NCI-H345 treated with DMSO at 0.1 percent for 48 hours (cell line): ENCODE data around the gene OXT.
"Not testable (repeated sequence)": the region's sequence is repeated elsewhere in the genome, so short reads cannot be mapped to it uniquely, and the experiment has no call there.

Experiments
- DNase-seq: peaks from one replicate; lab custom pipeline; 2025; ENCODE audit not compliant: unreplicated experiment; lab: John Stamatoyannopoulos, UW

OXT gene

DNA sequence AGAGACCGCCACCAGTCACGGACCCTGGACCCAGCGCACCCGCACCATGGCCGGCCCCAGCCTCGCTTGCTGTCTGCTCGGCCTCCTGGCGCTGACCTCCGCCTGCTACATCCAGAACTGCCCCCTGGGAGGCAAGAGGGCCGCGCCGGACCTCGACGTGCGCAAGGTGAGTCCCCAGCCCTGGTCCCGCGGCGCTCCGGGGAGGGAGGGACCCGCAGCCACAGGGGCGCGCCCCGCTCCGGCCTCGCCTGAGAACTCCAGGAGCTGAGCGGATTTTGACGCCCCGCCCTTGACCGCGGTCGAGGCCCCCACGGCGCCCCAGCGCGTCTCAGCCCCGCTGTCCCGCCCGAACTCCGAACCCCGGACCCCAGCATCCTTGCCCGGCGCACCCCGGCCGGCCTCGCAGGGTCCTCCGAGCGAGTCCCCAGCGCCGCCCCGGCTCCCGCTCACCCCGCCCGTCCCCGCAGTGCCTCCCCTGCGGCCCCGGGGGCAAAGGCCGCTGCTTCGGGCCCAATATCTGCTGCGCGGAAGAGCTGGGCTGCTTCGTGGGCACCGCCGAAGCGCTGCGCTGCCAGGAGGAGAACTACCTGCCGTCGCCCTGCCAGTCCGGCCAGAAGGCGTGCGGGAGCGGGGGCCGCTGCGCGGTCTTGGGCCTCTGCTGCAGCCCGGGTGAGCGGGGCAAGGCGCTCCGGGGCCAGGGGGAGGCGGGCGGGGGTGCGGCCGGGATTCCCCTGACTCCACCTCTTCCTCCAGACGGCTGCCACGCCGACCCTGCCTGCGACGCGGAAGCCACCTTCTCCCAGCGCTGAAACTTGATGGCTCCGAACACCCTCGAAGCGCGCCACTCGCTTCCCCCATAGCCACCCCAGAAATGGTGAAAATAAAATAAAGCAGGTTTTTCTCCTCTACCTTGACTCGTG lies at the start of gene OXT:
TSS of gene OXT (plus strand) at position 11 of the 920 bp plus-strand sequence. CDS start at position 47, 36 bp downstream.
- DNase-seq: no peak

DNA sequence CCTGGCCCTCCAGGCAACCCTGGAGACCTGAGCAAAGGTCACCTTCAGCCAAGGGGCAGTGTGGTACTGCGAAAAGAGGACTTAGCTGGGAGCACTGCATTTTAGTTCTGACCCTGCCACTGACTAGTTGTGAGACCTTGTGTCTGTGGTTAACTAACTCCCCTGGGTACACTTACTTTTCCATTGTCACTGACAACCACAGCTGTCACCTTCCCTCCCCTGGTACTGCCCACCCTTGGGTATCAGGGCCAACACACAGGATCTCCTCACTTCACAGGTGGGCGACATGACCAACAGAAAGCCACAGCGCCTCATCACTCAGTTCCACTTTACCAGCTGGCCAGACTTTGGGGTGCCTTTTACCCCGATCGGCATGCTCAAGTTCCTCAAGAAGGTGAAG lies 49.6 kb upstream of the OXT start:
- no peak for DNase-seq

DNA sequence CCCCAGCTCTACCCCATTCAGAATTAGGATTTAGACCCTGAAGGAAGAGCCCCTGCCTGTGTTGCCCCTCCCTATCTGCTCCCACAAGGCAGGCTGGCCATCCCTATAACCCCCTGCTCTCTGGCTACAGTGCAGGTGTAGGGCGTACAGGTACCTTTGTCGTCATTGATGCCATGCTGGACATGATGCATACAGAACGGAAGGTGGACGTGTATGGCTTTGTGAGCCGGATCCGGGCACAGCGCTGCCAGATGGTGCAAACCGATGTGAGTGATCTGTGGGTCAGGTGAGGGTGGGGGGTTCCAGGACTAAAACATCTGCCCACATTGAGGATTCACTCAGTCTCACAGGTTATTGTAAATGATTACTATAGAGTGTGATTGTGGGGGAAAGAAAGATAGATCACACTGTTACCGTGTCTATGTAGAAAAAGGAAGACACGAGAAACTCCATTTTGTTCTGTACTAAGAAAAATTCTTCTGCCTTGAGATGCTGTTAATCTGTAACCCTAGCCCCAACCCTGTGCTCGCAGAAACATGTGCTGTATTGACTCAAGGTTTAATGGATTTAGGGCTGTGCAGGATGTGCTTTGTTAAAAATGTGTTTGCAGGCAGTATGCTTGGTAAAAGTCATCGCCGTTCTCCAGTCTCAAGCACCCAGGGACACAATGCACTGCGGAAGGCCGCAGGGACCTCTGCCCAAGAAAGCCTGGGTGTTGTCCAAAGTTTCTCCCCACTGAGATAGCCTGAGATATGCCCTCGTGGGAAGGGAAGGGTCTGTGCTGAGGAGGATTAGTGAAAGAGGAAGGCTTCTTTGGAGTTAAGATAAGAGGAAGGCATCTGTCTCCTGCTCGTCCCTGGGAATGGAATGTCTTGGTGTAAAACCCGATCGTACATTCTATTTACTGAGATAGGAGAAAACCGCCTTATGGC lies 48.6 kb upstream of the OXT start:
- DNase-seq: not testable (repeated sequence)

DNA sequence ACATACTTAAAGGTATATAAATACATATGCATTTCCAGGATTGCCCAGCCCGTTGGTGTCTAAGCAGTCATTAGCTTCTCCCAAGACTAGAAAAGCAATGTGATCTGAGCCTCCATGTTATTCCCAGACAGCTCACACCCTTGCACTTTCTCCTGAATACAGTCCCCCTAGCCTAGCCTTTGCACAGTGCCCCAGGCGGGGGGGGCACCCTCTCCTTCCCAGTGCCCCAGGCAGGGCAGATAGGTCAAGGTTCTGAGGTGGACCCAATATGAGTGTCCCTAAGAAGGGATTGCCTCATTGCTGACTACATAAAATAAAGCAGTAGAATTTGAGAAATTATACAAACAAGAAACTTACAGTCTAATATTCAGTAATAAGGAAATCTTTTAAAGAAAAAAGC lies 43.4 kb upstream of the OXT start:
- no peak for DNase-seq

DNA sequence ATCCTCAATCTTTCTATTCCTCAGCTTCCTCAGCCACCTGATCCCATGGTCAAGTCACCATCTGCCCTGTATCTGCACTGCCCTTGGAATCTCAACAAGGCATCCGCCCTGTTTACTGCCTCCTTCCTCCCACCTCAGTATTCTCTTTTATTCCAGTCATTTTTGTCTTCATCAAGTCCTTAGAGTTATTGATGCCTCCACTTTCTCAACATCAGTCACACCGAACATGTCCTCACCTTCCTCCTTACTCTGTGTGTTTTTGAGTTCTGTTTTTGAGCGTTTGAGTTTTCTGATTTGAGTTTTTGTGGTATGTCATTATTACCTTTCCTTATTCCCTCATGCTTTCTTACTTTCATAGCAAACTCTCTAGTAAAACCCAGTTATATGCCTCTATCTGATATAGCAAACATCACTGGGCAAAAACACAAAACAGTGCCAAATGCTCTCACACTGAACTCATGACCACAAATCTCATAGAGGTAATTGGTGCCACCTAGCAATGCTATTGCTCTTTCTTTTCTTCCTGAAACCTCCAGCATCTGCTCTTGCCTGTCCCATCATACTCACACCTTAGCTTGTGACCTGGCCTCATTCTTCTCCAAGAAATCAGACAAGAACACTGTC lies 39.8 kb upstream of the OXT start:
- DNase-seq: no peak

DNA sequence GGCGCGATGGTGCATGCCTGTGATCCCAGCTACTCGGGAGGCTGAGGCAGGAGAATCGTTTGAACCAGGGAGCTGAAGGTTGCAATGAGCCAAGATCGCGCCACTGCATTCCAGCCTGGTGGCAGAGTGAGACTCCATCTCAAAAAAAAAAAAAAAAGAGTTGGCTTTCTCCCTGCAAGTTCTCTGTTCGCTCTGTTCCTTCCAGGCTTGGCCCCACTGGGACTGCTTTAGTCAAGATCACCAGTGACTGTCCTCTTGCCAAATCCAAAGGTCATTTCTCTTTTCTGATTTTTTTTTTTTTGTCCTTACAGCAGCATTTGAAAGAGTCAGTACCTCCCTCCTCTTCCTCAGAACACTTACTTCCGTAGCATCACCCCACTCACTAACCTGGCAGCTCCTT lies 38.8 kb upstream of the OXT start:
- DNase-seq: no peak

DNA sequence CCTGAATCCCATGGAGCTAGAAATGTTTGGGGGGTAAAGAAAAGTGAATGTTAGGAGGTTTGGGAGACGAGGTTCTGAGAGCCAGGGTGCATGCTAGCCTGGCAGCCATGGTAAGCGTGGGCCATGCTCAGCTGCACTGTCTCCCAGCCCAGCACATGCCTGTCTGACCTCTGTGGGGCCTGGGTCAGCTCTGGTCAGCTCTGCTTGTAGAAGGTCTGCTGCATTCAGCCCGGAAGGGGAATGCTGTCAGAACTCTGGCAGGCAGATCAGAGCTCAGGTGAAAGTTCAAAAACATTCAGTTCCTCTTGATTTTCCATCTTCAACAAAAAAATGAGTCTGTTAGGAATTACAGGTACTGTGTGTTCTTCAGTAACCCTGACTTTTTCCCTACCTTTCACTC lies 33.8 kb upstream of the OXT start:
- no peak for DNase-seq

DNA sequence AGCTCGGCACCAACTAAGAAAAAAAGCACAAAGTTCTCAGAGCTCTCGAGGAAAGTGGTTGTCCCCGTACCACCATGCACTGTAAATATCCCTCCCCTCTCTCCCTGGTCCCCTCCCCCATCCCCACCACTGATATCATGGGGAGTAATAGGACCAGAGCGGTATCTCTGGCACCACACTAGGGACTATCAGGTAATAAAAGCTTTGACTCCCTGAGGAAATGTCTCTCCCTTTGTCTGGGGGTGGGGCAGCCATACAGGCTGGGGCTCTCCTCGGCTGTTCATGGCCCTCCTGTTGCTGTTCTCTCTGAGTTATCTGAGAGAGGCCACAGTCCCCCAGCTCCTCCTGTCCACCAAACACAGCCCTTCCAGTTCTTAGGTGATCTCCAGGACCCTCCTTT lies 33.0 kb upstream of the OXT start:
- DNase-seq: no peak

DNA sequence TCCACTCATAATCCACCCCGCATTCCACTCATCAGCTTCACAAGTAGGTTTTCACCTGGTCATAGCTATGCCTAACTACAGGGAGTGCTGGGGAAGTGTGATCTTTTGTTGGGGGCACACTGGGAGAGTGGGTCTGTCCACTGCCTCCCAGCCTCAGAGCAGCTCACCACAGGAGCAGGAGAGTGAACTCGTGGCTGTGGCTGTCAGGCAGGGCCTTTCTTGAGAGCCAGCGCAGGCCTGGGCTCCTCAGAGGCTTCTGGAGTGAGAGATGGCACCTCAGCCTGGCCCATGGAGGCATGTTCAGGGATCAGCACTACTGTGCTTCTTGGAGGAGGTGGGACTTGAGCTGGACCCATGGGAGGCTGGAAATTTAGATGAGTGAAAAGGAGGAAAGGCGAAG lies 32.0 kb upstream of the OXT start:
- no peak for DNase-seq

DNA sequence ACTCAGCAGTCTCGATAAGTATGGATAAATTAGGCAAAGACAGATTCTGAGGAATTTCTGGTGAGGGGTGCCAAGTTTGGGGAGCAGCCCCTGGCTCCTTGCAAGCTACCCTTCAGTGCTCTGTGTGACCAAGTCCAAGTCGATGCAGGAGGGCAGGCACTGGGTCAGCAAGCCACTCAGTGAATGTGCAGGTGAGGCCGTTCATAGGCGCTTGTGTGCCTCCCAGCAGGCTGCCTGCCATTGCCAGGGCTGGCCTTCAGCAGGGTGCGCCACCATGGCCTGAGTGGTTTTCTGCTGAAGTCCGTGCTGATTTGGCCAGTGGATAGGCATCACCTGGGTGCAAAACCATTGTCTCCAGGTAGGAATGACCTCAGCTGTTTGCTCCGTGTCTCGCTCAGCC lies 31.3 kb upstream of the OXT start:
- no peak for DNase-seq

DNA sequence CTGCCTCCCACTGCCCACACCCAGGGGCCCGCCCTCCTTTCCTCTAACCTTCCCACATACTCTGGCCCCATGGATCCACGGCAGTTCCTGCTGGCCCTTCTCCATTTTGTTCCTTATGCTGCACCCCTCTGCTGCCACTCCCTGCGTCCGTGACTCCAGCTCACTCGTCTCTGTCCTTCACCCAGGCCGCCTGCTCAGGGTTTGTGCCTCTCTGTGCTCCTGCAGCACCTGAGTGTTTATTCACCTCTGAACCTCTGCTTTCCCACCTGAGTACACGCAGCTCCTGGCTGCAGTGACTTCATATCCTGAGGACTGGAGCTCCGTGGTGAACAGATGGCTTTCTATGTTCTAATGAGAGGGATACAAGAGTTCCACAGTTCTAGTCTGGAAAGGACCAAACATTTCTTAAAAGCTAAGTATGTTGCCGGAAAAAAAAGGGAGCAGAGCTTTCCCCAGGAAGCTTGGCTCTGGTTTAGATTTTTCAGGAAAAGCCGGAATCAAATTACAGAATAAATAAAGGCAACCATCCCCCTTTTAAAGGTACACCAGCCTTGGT lies 29.5 kb upstream of the OXT start:
- DNase-seq: peak; percentile 40

DNA sequence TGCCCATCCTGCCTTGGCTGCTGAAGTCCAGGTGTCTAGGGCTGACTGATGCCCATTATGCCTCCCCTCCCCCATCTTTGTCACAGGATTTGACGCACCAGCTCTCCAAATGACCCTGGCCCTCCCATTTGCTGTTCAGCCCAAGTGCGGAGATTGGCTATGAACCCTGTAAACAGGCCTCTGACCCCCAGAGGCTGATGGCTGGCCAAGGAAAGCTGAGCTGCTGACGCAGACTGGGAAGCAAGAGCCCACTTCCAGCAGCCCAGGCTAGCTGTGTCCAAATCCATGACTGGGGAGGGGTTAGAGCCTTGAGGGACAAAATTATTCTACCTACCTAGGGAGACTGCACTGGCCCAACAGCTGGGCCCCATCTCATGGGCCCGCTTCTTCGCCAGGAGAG lies 28.8 kb upstream of the OXT start:
- DNase-seq: no peak

DNA sequence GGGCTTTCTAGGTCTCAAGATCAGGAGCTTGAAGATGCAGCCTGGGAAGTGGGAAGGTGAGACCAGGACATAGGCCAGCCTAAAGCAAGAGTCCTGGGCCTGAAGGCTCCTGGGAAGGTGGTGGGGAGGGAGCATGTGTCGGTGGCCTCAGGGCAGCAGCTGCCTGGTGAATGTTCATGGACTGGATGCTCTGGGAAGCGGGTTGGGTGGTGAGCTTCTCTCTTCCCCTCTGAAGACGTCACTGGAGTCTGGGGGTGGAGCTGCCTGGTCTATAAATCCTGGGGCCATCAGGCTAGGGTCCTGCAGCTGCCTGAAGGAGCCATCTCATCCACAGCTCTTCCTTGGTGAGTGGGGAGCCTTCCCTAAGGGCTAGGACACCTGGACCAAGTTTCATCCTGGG lies 28.1 kb upstream of the OXT start, which contains the start of gene GNRH2:
TSS of gene GNRH2 (plus strand) at position 301 of the 400 bp plus-strand sequence. CDS start 793 bp downstream, outside the sequence.
- no peak for DNase-seq

DNA sequence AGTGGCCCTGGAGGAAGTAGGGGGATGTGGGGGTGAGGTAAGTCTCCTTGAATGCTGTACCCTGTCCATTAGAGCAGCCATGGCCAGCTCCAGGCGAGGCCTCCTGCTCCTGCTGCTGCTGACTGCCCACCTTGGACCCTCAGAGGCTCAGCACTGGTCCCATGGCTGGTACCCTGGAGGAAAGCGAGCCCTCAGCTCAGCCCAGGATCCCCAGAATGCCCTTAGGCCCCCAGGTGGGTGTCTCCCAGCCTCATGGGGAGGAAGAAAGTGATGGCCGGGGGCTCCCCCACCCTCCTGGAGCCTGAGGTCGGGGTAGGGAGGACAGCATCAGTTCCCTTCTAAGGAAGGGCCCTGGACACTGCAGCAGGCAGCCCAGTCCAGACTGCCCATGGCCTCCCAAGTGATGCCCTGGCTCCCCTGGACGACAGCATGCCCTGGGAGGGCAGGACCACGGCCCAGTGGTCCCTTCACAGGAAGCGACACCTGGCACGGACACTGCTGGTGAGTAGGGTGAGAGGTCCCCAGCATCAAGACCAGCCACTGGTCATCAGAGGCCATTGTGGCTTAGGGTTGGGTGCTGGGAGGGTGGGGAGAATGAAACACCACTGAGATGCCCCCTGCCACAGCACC lies 27.0 kb upstream of the OXT start:
- DNase-seq: no peak

DNA sequence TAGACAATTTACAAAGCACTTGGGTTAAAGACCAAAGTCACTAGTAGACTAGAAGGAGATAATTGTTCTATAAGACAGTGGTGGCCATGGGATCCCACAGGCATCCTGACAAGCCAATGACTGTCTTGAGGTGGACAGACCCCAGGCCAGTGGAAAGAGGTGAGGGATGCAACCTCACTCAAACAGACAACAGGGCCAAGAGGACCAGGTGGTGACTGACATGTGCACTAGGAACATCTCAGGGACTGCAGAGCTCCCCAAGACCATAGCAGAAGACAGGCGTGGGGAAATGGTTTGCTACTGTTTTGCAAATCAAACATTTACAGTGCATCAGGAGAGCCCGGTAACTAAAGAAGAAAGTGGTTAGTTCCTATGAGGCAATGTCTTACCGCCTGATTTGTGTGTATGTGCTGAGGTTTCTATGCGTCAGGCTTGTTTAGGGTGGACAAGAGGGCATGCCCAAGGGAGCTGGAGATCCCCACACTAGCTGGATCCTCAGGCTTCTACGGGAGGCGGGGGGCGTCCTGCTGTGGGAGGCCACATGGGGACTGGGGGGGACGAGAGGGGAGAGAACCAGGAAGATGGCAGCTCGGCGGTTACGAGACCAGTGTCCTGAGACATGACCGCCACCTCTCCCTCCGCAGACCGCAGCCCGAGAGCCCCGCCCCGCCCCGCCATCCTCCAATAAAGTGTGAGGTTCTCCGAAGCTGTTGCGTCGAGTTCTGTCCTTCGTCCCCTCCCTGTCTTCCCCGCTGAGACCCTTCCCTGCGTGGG lies 26.2 kb upstream of the OXT start:
- peak; percentile 67 for DNase-seq

DNA sequence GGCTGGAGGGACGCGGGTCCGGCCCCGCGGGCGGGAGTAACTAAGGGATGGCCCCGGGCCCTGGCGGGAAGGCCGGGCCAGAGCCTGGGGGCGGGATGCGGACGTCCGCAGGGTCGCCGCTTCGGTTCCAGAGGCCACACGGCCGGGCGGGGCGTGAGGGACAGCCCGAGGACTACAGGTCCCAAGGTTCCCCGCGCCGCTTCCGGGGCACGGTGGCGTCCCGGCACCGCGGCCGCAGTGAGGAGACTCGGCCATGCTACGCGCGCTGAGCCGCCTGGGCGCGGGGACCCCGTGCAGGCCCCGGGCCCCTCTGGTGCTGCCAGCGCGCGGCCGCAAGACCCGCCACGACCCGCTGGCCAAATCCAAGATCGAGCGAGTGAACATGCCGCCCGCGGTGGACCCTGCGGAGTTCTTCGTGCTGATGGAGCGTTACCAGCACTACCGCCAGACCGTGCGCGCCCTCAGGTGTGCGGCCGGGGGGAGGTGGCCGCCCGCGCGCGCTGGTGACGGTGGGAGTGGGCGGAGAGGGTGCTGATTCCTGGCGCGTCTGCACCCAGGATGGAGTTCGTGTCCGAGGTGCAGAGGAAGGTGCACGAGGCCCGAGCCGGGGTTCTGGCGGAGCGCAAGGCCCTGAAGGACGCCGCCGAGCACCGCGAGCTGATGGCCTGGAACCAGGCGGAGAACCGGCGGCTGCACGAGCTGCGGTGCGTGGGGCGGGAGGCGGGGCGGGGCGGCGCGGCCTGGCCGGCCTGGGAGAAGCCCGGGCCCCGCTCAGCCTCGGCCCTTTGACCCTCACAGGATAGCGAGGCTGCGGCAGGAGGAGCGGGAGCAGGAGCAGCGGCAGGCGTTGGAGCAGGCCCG lies 25.4 kb upstream of the OXT start, which contains the start of gene MRPS26:
TSS of gene MRPS26 (plus strand) at position 237 of the 861 bp plus-strand sequence. CDS start at position 254, 17 bp downstream.
- DNase-seq: peak; percentile 68

DNA sequence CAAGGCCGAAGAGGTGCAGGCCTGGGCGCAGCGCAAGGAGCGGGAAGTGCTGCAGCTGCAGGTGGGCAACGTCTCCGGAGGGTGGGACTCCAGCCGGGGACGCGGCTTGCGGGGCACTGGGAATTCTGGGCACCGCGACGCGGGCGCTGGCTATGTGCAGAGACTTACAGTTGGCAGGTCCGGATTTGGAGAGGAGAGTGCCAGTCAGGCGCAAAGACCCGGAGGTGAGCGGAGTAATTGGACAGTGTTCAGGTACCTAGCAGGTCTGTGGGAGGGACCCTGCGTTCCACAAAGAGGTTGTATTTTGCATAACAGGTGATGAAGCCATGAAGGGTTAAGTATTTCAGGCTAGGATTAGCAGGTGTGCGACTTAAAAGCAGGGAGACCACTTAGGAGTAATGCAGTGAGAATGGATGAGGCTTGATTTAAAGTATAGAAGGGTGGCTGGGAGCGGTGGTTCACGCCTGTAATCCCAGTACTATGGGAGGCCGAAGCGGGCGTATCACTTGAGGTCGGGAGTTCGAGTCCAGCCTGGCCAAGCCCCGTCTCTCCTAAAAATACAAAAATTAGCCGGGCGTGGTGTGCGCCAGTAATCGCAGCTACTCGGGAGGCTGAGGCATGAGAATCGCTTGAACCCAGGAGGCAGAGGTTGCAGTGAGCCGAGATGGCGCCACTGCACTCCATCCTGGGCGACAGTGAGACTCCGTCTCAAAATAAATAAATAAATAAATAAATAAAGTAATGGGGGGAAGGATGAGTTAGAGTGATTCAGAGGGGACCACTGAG lies 24.6 kb upstream of the OXT start:
- DNase-seq: peak; percentile 87
